K562 (cell line): ENCODE results near the gene ZBTB33. TPM values are rescaled to one million over a fixed set of nuclear protein-coding genes. Genes with fewer than 3 reads are reported as not detected.

Experiments
- AFF1 ChIP-seq, 2 experiments: fragments of 450-650 bp; IDR thresholded peaks; 2 replicates each; pipeline ENCODE4 v1.6.1; 2018; ENCODE audit warnings: mild to moderate bottlenecking in 2 of 2, low read depth in 1 of 2; ENCODE audit not compliant: partially characterized antibody in 2 of 2
- ARID1B ChIP-seq: fragments of 450-650 bp; IDR thresholded peaks from 2 replicates; pipeline ENCODE4 v1.6.1; 2016; ENCODE audit warnings: antibody characterized with exemption, mild to moderate bottlenecking, inconsistent platforms
- ARID4B ChIP-seq: sonication (generic); formaldehyde crosslinking; IDR thresholded peaks from 2 replicates; pipeline ENCODE4 v1.8.0; 2022; ENCODE audit warnings: mild to moderate bottlenecking, missing genetic modification reagents
- CSDE1 ChIP-seq, 2 experiments: fragments of 450-650 bp; IDR thresholded peaks; 2 replicates each; pipeline ENCODE4 v1.6.1; 2016; ENCODE audit warnings: mild to moderate bottlenecking in 1 of 2
- DIDO1 ChIP-seq: fragments of 450-650 bp; IDR thresholded peaks from 2 replicates; pipeline ENCODE4 v1.6.1; 2016; ENCODE audit warnings: low read depth, missing biosample characterization, missing genetic modification characterization
- FOXK2 ChIP-seq, 2 experiments: fragments of 450-650 bp; IDR thresholded peaks in 1 of 2; conservative IDR thresholded peaks in 1 of 2; 2 replicates each; pipeline ENCODE4 v1.6.1; 2016; ENCODE audit warnings: low read depth in 2 of 2, mild to moderate bottlenecking in 1 of 2
- KDM1A ChIP-seq, 2 experiments: fragments of 450-650 bp; IDR thresholded peaks; 2 replicates each; pipeline ENCODE4 v1.6.1; 2016; ENCODE audit warnings: mild to moderate bottlenecking in 2 of 2
- RCOR1 ChIP-seq, 2 experiments: IDR thresholded peaks; 2 replicates each; pipeline ENCODE4 v1.6.1; 2012; ENCODE audit warnings: low read depth in 2 of 2, low read length in 2 of 2, borderline replicate concordance in 1 of 2, improper control_type of control experiment in 1 of 2
- SMAD1 ChIP-seq: fragments of 150-350 bp; IDR thresholded peaks from 2 replicates; pipeline ENCODE4 v1.6.1; 2014; ENCODE audit warnings: low read length, low read depth; ENCODE audit not compliant: partially characterized antibody
- SP1 ChIP-seq: sonication (generic); formaldehyde crosslinking; IDR thresholded peaks from 2 replicates; pipeline ENCODE4 v1.8.1; 2022; ENCODE audit warnings: mild to moderate bottlenecking, missing genetic modification reagents
- SRSF3 ChIP-seq: fragments of 200-400 bp; formaldehyde crosslinking; IDR thresholded peaks from 2 replicates; pipeline ENCODE4 v1.6.1; 2016; ENCODE audit warnings: mild to moderate bottlenecking, low read length, moderate library complexity; ENCODE audit not compliant: insufficient read depth
- THAP12 ChIP-seq: fragments of 250-450 bp; sonication (Bioruptor Pico); IDR thresholded peaks from 2 replicates; pipeline ENCODE4 v1.9.0; 2021; ENCODE audit warnings: mild to moderate bottlenecking, inconsistent platforms
- WHSC1 ChIP-seq: IDR thresholded peaks from one replicate; pipeline ENCODE4 v1.6.1; 2012; ENCODE audit warnings: low read length, control low read depth, inconsistent platforms
- ZNF175 ChIP-seq: fragments of 200-800 bp; sonication (Bioruptor generic); IDR thresholded peaks from 2 replicates; pipeline ENCODE4 v1.6.1; 2016; ENCODE audit warnings: low read depth, mild to moderate bottlenecking, missing genetic modification characterization, missing compliant biosample characterization
- ZNF408 ChIP-seq: fragments of 250-450 bp; sonication (Bioruptor Pico); IDR thresholded peaks from 2 replicates; pipeline ENCODE4 v1.4.0; 2020; ENCODE audit warnings: low read depth, mild to moderate bottlenecking, moderate library complexity
- polyA plus RNA-seq, 8 experiments: library from polyadenylated mRNA; depleted of rRNA in 4 of 8; stranded (reverse) in 5 of 8; unstranded in 3 of 8; fragments of >200 nt; fragmentation: Nextera tagmentation in 2 of 8; fragmentation: Illumina TruSeq in 1 of 8; extraction: Ambion mirVana in 2 of 8; extraction: Trizol in 1 of 8; gene quantifications; 2 replicates each; pipeline versions ENCODE4 v1.2.1 to v1.2.3, GENCODE V29; 2011 to 2014; ENCODE audit warnings: inconsistent platforms in 1 of 8, missing spikeins in 1 of 8
- total RNA-seq, 7 experiments: library from RNA; depleted of rRNA in 6 of 7; stranded (reverse); fragments of >200 nt in 6 of 7; fragmentation: Illumina TruSeq in 2 of 7; extraction: Trizol in 2 of 7; gene quantifications; 2 replicates each; pipeline versions ENCODE4 v1.2.1 to v1.2.3, GENCODE V29; 2011 to 2021; ENCODE audit warnings: low replicate concordance in 1 of 7

ZBTB33 gene
- total and polyA plus RNA-seq, 9 of the 15 experiments (the other 6 are each of a cell fraction or from before 2014, with no cell fraction given) = 5.6 to 29.8 (median 15.6) TPM

- TF ChIP-seq AFF1 (IDR thresholded peaks at IDR 0.05; ENCODE audit: low read depth in 1 of 2, partially characterized antibody in 2 of 2) (peak in 1 of 2 experiments; percentile 67), ARID4B (no peak), THAP12 (CRISPR knock-in tag) (0 out of 2 replicates have a peak, but pooled peaks have one; percentile 22), DIDO1 (tag) (peak; percentile 88; the same call in 1 of the 2 replicates), SMAD1 (peak; percentile 32), SP1 (CRISPR knock-in tag) (peak; percentile 79), ZNF408 (no peak), WHSC1 (no peak), FOXK2 (conservative IDR thresholded peaks at IDR 0.05 in 1 of 2, IDR thresholded peaks at IDR 0.05 in 1 of 2; ENCODE audit: low read depth in 2 of 2) (peak; percentile 98 to 99), KDM1A (IDR thresholded peaks at IDR 0.05) (peak in 1 of 2 experiments; percentile 51; a peak in 2 of 4 replicates), ZNF175 (CRISPR knock-in tag) (no peak), RCOR1 (IDR thresholded peaks at IDR 0.05; ENCODE audit: borderline replicate concordance in 1 of 2, low read depth in 2 of 2, low read length in 2 of 2) (peak; percentile 13 to 72; a peak in 2 of 4 replicates), SRSF3 (no peak), CSDE1 (IDR thresholded peaks at IDR 0.05) (peak in 1 of 2 experiments; percentile 60; a peak in 1 of 4 replicates), ARID1B (peak; percentile 27; the same call in 1 of the 2 replicates)
These were observed 5.7 kb upstream of the ZBTB33 start (continued) for GRCh38 chrX:120244735-120245498.
